Karpas-422 (cell line): ENCODE data around the gene SPOP. TPM values are rescaled to one million over a fixed set of nuclear protein-coding genes. Genes with fewer than 3 reads are reported as not detected.

Experiments used
- DNase-seq: peaks from one replicate; pipeline ENCODE4 v3.0.0-alpha.2; 2015
- H2AFZ ChIP-seq: fragments of 200-600 bp; sonication (generic); 2 replicates; pipeline ENCODE4 v1.6.1; 2014; ENCODE audit warnings: antibody characterized with exemption, low read length, mixed read lengths
- H3K27ac ChIP-seq: fragments of 200-600 bp; sonication (generic); 2 replicates; pipeline ENCODE4 v1.5.1; 2014; ENCODE audit warnings: mild to moderate bottlenecking, low read length, moderate library complexity
- H3K27me3 ChIP-seq: fragments of 200-600 bp; sonication (generic); 2 replicates; pipeline ENCODE4 v1.6.1; 2014; ENCODE audit warnings: low read length, mixed read lengths
- H3K36me3 ChIP-seq: fragments of 200-600 bp; sonication (generic); 2 replicates; pipeline ENCODE4 v1.6.1; 2014; ENCODE audit warnings: low read length, mixed read lengths; ENCODE audit not compliant: insufficient read depth
- H3K4me1 ChIP-seq: fragments of 200-600 bp; sonication (generic); 2 replicates; pipeline ENCODE4 v1.6.1; 2014; ENCODE audit warnings: mild to moderate bottlenecking, low read length, mixed read lengths
- H3K4me2 ChIP-seq: fragments of 200-600 bp; sonication (generic); 2 replicates; pipeline ENCODE4 v1.6.1; 2014; ENCODE audit warnings: low read length, low read depth, mild to moderate bottlenecking; ENCODE audit not compliant: poor library complexity, severe bottlenecking
- H3K4me3 ChIP-seq: fragments of 200-600 bp; sonication (generic); 2 replicates; pipeline ENCODE4 v1.5.1; 2014; ENCODE audit warnings: mild to moderate bottlenecking, antibody characterized with exemption, low read length, mixed read lengths
- H3K79me2 ChIP-seq: fragments of 200-600 bp; sonication (generic); 2 replicates; pipeline ENCODE4 v1.6.1; 2014; ENCODE audit warnings: mild to moderate bottlenecking, low read length, mixed read lengths
- H3K9ac ChIP-seq: fragments of 200-600 bp; sonication (generic); 2 replicates; pipeline ENCODE4 v1.6.0; 2014; ENCODE audit warnings: low read length
- H3K9me2 ChIP-seq: fragments of 200-600 bp; sonication (generic), shearing (Covaris generic); replicated peaks from 2 replicates; pipeline ENCODE4 v1.6.0; 2014; ENCODE audit warnings: mild to moderate bottlenecking, low read length, moderate library complexity; ENCODE audit not compliant: insufficient read depth
- H3K9me3 ChIP-seq: fragments of 300-700, 200-600 bp; sonication (generic); 2 replicates; pipeline ENCODE4 v1.6.1; 2014; ENCODE audit warnings: low read length, mixed read lengths
- H4K20me1 ChIP-seq: fragments of 200-600 bp; sonication (generic); 2 replicates; pipeline ENCODE4 v1.6.1; 2014; ENCODE audit warnings: mild to moderate bottlenecking, antibody characterized with exemption, low read length, low read depth; ENCODE audit not compliant: insufficient read depth
- total RNA-seq: library from RNA; depleted of rRNA; stranded (reverse); fragments of >200 nt; shearing (Covaris generic); gene quantifications from 2 replicates; pipeline ENCODE4 v1.2.3, GENCODE V29; 2014; ENCODE audit warnings: low replicate concordance

The SPOP gene
- total RNA-seq, 1 experiment from 2014 or later, result 49.0 TPM

GRCh38 chr17:49629447-49629846 is 48.5 kb downstream of the SPOP start:
- H3K27me3 ChIP-seq, result no peaks in the 10 kb centered on the region
- H3K79me2 ChIP-seq, result peaks cover 98% of the 10 kb centered on the region
- H3K4me3 ChIP-seq, result no peak overlapping the region
- H3K9me2 ChIP-seq, result no peaks in the 10 kb centered on the region
- no peak for DNase-seq
- H2AFZ ChIP-seq, result no peak overlapping the region
- H3K36me3 ChIP-seq, result no peaks in the 10 kb centered on the region
- no peaks in the 10 kb centered on the region for H3K9me3 ChIP-seq
- H4K20me1 ChIP-seq, result no peaks in the 10 kb centered on the region
- no peak overlapping the region for H3K27ac ChIP-seq
- H3K4me1 ChIP-seq, result peaks cover 26% of the 10 kb centered on the region
- no peak overlapping the region for H3K4me2 ChIP-seq
- no peak overlapping the region for H3K9ac ChIP-seq

DNA sequence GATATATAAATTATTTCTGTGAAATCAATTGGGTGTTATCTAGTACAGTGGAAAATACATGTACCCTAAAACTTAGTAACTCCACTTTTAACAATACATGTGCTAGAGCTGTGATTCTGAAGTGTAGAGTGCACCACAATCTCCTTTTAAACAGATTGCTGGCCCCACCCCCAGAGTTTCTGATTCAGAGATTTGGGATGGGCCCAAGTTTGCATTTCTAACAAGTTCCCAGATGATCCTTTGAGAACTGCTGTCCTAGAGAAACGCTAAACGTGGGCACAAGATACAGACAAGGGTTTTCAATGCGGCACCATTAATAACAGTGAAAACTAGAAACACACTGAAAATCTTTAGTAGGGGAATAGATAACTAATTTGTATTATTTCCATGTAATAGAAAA is 53.0 kb downstream of the SPOP start:
- Histone ChIP-seq H3K27me3 (no peaks in the 10 kb centered on the region), H3K9me3 (no peaks in the 10 kb centered on the region), H3K9ac (no peak overlapping the region), H2AFZ (no peak overlapping the region), H3K27ac (no peak overlapping the region), H3K36me3 (peaks cover 23% of the 10 kb centered on the region), H3K4me3 (no peak overlapping the region), H3K4me2 (no peak overlapping the region), H3K79me2 (peaks cover 73% of the 10 kb centered on the region), H3K9me2 (no peaks in the 10 kb centered on the region), H3K4me1 (no peaks in the 10 kb centered on the region), H4K20me1 (no peaks in the 10 kb centered on the region)
- no peak for DNase-seq

GRCh38 chr17:49621946-49622529 is 55.9 kb downstream of the SPOP start:
- Histone ChIP-seq H3K4me3 (no peak overlapping the region), H3K36me3 (peaks cover 37% of the 10 kb centered on the region), H3K9ac (no peak overlapping the region), H3K27me3 (no peaks in the 10 kb centered on the region), H3K4me1 (no peaks in the 10 kb centered on the region), H3K79me2 (peaks cover 50% of the 10 kb centered on the region), H3K27ac (no peak overlapping the region), H3K4me2 (no peak overlapping the region), H3K9me2 (no peaks in the 10 kb centered on the region), H2AFZ (no peak overlapping the region), H4K20me1 (no peaks in the 10 kb centered on the region), H3K9me3 (no peaks in the 10 kb centered on the region)
- DNase-seq, result no peak

DNA sequence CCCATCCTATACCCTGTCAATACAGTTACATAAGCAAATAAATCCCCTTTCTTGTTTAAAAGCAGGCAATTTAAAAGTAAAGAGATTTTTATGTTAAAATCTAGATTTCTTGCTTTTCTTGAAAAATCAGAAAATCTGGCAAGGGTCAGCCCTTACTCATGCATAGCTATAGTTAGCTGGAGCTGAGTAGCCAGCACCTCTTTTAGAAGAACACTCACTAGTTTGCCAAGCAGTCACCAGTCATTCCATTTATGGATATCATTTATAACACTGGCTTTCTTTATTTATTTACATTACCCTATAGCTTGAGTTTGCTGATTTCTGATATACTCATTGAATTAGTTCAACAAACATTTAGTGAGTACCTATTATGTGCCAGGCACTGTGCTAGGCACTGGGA is 56.5 kb downstream of the SPOP start:
- Histone ChIP-seq H3K9ac (no peak overlapping the region), H3K27ac (no peak overlapping the region), H3K27me3 (no peaks in the 10 kb centered on the region), H2AFZ (no peak overlapping the region), H3K4me1 (no peaks in the 10 kb centered on the region), H3K4me3 (no peak overlapping the region), H3K36me3 (peaks cover 37% of the 10 kb centered on the region), H3K4me2 (no peak overlapping the region), H3K9me2 (no peaks in the 10 kb centered on the region), H3K79me2 (peaks cover 48% of the 10 kb centered on the region), H4K20me1 (no peaks in the 10 kb centered on the region), H3K9me3 (no peaks in the 10 kb centered on the region)
- no peak for DNase-seq

GRCh38 chr17:49618028-49618611 is 59.8 kb downstream of the SPOP start:
- Histone ChIP-seq H3K36me3 (peaks cover 46% of the 10 kb centered on the region), H3K27me3 (no peaks in the 10 kb centered on the region), H3K9me2 (no peaks in the 10 kb centered on the region), H3K4me2 (no peak overlapping the region), H3K27ac (no peak overlapping the region), H2AFZ (no peak overlapping the region), H3K79me2 (peaks cover 42% of the 10 kb centered on the region), H3K4me3 (no peak overlapping the region), H3K4me1 (no peaks in the 10 kb centered on the region), H3K9ac (no peak overlapping the region), H4K20me1 (no peaks in the 10 kb centered on the region), H3K9me3 (no peaks in the 10 kb centered on the region)
- DNase-seq, result no peak

GRCh38 chr17:49616601-49617131 is 61.2 kb downstream of the SPOP start:
- no peak overlapping the region for H3K9ac ChIP-seq
- H4K20me1 ChIP-seq, result no peaks in the 10 kb centered on the region

GRCh38 chr17:49616086-49616485 is 61.8 kb downstream of the SPOP start:
- Histone ChIP-seq H4K20me1 (no peaks in the 10 kb centered on the region), H3K36me3 (peaks cover 29% of the 10 kb centered on the region; the same call in 1 of the 2 replicates)

More at GRCh38 chr17:49616601-49617131, 61.2 kb downstream of the SPOP start:
- no peaks in the 10 kb centered on the region for H3K4me1 ChIP-seq
- peaks cover 45% of the 10 kb centered on the region for H3K79me2 ChIP-seq
- H3K4me3 ChIP-seq, result no peak overlapping the region
- H3K27me3 ChIP-seq, result no peaks in the 10 kb centered on the region
- no peak overlapping the region for H3K4me2 ChIP-seq
- no peaks in the 10 kb centered on the region for H3K9me2 ChIP-seq
- DNase-seq, result no peak
- H2AFZ ChIP-seq, result no peak overlapping the region
- H3K36me3 ChIP-seq, result peaks cover 34% of the 10 kb centered on the region
- no peaks in the 10 kb centered on the region for H3K9me3 ChIP-seq
- H3K27ac ChIP-seq, result no peak overlapping the region

GRCh38 chr17:49613182-49613800 is 64.6 kb downstream of the SPOP start:
- Histone ChIP-seq H3K27ac (no peak overlapping the region), H2AFZ (no peak overlapping the region), H3K9ac (no peak overlapping the region), H4K20me1 (no peaks in the 10 kb centered on the region), H3K4me3 (no peak overlapping the region), H3K79me2 (peaks cover 41% of the 10 kb centered on the region), H3K9me3 (no peaks in the 10 kb centered on the region), H3K9me2 (no peaks in the 10 kb centered on the region), H3K36me3 (peaks cover 23% of the 10 kb centered on the region; the same call in 1 of the 2 replicates), H3K4me1 (no peaks in the 10 kb centered on the region), H3K4me2 (no peak overlapping the region), H3K27me3 (no peaks in the 10 kb centered on the region)
- no peak for DNase-seq

More at GRCh38 chr17:49616086-49616485, 61.8 kb downstream of the SPOP start:
- Histone ChIP-seq H3K4me1 (no peaks in the 10 kb centered on the region), H3K9ac (no peak overlapping the region), H3K4me2 (no peak overlapping the region), H3K79me2 (peaks cover 45% of the 10 kb centered on the region), H2AFZ (no peak overlapping the region), H3K9me2 (no peaks in the 10 kb centered on the region), H3K4me3 (no peak overlapping the region), H3K27me3 (no peaks in the 10 kb centered on the region), H3K27ac (no peak overlapping the region), H3K9me3 (no peaks in the 10 kb centered on the region)
- DNase-seq, result no peak
